NCI-H1417 treated with DMSO at 0.1 percent for 48 hours (cell line): ENCODE data around the gene GTF3A.

Experiments used
- DNase-seq: peaks from one replicate; lab custom pipeline; 2025; lab: John Stamatoyannopoulos, UW

The GTF3A gene

DNA sequence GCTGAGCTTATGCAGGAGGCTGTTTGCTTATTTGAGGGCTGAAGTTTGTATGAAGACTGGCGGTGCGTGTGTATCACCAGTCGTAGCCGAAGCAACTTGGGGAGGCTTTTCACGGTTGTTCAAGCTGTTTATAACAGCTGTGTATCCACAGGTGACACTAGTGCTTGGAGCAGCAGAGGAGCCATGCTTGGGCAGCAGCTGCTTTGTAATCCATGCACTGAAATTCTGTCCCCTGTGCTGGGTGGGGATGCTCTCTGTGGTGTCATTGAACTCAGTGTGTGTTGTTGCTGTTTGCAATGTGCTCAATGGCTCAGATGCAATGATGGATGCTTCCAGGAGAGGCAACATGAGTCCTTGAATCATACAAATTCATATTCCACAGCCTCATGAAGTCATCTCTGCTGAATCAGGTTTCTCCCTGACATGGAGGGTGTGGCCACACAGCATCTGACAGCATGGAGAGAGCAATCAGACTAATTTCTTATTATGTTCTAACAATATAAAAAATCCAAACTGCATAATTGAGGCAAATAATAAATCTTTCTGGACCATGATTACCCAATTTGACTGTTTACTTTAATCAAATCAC, 18.8 kb upstream of the GTF3A start:
- no peak for DNase-seq

- peak; percentile 49 for DNase-seq
Observed at GRCh38 chr13:27406178-27406939, 18.1 kb upstream of the GTF3A start.

DNA sequence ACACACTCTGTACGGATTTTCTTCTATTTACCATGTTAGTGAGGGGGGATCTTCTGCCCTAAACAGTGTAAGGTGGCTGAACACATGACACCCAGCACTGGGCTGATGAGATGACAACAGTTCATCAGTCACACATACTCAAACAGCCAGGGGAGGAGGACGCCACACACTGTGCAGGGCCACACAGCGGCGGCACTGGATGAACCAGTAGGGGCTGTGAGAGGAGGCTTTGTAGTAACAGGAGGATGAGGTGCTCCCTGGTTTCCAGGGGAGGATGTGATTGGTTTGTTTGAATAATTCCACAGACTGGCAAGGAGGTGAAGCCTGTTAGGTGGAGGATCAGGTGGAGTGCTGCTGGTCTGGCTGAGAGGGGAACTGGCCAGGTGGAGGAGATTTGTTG, 16.3 kb upstream of the GTF3A start:
- no peak for DNase-seq

DNA sequence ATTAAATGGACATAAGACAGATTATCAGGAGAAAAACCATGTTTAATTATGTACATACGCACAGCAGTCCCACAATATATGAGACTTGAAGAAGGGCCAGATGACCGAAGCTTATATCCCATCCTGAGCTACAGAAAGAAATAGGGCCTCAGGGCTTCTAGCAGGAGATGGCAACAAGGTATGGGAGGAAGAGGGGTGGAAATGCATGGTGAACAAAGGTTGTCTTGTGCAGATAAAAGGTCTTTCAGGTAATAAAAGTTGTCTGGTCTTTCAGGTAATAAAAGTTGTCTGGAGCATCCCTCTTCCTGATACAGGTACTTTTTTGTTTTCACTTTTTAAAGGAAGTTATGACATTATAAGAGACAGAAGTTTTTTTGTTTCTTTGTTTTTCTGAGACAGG, 15.4 kb upstream of the GTF3A start:
- DNase-seq, result no peak

DNA sequence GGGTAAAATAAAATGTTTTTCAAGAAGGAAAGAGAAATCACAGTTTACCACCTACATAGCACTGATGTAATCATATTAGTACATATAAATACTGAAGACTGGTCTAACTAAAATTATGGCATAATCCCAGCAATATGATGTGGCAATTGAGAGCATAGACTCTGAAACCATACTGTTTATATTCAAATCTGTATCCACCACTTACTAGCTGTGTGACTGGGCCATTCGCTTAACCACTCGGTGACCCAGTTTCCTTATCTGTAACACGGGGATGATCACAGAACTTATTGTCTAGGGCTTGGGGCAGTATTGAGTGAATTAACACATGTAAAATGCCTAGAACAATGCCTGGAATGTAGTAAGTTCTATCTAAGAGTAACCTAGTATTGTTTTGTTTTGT, 13.1 kb upstream of the GTF3A start:
- no peak for DNase-seq

GRCh38 chr13:27415116-27415515, 9.3 kb upstream of the GTF3A start:
- no peak for DNase-seq

GRCh38 chr13:27419328-27419727, 5.1 kb upstream of the GTF3A start:
- DNase-seq, result no peak

GRCh38 chr13:27421101-27421871, 3.1 kb upstream of the GTF3A start:
- DNase-seq, result no peak

DNA sequence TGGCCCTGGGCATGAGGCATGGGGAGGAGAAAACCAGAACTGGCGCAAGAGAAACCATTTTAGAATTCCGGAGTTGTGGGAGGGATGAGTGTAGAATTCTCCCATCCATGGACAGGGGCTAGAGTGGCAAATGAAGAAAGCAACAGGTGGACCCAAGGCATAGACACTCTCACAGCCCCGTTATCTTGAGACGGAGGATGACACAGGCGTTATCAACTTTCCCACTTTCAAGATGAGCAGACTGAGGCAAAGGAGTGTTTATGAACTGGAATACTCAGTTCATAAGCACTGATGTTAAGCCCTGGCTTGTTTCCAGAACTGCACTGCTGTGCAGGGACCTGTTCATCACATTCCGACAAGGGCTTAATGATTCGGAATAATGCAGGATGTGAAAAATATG, 1.1 kb upstream of the GTF3A start:
- no peak for DNase-seq

- no peak for DNase-seq
Observed at GRCh38 chr13:27425158-27425917, 919 bp downstream of the GTF3A start.

DNA sequence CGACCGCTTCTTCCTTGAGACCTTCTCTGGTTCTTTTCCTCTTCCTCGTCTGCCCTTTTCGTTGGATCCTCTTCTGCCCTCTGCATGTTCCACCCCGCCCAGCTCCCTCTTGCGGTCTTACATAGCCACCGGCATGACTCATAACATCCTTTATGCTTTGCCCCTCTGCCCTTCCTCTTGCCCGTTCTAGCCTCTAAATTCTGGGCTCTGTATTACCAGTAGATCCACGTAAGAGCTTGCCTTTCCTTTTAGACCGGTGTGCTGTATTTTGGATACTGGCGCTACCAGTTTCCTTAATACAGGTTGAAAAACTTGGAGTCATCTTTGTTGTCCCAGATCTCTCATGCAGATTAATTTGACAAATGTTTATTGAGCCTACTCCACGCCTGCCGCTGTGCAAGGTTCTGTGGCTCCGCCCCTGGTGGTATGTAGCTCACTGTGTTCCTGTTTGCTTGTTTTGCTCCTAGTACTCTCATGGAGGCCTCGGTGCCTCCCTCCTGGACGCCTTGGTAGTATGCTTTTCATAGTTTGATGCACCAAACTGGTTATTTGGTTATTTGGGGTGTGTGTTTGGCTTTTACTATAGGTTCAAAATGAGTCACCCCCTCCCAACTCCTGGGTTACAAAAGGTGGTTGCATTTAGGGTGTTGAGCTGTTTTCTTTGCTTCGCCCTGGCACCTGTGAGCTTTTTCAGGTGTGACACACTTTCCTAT, 1.7 kb downstream of the GTF3A start:
- DNase-seq, result no peak

GRCh38 chr13:27427641-27428040, 3.2 kb downstream of the GTF3A start:
- DNase-seq, result no peak

GRCh38 chr13:27428160-27428559, 3.7 kb downstream of the GTF3A start:
- DNase-seq, result no peak

- DNase-seq, result no peak
Observed at GRCh38 chr13:27432180-27432579, 7.8 kb downstream of the GTF3A start.

DNA sequence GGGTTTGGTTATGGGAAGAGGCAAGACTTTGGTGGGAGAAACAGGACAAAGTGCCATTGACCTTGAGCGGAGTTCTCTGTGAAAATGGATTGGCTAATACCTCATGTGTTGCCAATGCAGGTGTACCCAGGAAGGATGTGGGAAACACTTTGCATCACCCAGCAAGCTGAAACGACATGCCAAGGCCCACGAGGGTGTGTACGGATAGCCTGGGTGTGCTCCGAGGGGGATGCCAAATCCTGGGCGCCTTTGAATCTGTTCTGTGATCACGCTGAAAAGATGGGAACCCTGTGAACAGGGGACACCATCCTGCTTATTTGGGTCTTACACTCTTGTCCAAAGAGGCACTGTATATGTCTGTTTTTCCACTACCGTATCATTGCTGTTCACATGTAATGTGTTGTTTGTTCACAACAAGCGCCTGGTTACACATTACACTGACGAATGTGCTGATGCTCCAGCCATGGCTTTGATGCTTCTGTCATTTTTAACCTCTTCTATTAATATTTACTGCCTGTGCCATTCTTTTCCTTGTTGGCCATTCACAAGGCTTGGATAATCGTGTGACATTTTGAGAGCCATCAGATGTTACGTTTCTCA, 8.3 kb downstream of the GTF3A start:
- DNase-seq, result no peak

- no peak for DNase-seq
Observed at GRCh38 chr13:27437126-27437525, 12.7 kb downstream of the GTF3A start.

GRCh38 chr13:27440408-27440807, 16.0 kb downstream of the GTF3A start:
- no peak for DNase-seq

- DNase-seq, result no peak
Observed at GRCh38 chr13:27442071-27442647, 17.7 kb downstream of the GTF3A start.

DNA sequence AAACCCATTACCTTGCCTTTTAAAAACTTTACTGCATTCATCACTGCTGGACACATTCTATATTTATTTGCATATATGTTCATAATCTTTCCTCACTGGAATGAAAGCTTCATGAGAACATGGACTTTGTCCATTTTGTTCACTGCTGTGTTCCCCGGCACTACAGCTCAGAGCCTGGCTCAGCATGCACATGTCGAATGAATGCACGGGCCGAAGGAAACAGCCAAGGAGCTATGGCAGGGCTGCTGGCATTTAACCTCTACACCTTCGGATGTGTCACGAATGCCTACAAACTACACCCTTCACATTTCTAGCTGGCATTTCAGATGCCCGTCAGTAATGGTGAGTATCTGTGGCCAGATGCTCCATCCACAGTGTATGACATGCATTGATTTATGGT, 18.4 kb downstream of the GTF3A start:
- no peak for DNase-seq

GRCh38 chr13:27446986-27447583, 22.7 kb downstream of the GTF3A start:
- DNase-seq, result no peak

- DNase-seq, result no peak
Observed at GRCh38 chr13:27448308-27448707, 23.9 kb downstream of the GTF3A start.
